ENCODE data around the gene HCN4.

DNA sequence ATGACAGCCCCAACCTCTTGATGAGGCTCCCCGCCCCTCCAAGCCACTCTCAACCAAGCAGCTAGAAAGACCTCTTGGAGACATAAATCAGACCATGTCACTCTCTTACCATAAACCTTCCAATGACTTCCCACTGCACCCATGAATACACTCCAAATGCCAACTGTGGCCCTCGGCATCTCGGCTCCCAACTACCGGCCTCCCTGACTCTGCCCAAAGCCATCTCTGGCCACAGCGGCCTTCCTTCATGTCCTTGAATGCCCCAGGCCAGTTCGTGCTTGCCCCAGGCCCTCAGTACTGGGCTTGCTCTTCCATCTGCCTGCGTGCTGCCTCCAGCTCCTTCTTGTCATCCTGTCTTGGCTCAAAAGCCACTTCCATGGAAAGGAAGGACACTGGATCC, 32.0 kb downstream of the HCN4 start:
- TF ChIP-seq EGR1 (IDR thresholded peaks at IDR 0.05; ENCODE audit: low read depth in 2 of 2): no peak
- TF ChIP-seq YY1 (IDR thresholded peaks at IDR 0.05): no peak
